OCI-LY7 (cell line): Measurements from ENCODE around the gene EMC6. TPM values are rescaled to one million over a fixed set of nuclear protein-coding genes. Genes with fewer than 3 reads are reported as not detected.

ENCODE experiments used
- BruUV-seq: library from RNA; stranded (reverse); fragments of 400-500 nt; replicated peaks from 2 replicates; lab custom pipeline; 2021; lab: Mats Ljungman, UMichigan
- CTCF ChIA-PET: fragments of 300-600 bp; sonication (Branson Sonifier 250); formaldehyde crosslinking; loops from one replicate; lab custom pipeline; 2022; ENCODE audit warnings: antibody characterized with exemption; ENCODE audit not compliant: unreplicated experiment; lab: Charles Lee
- POLR2A ChIA-PET: fragments of 300-600 bp; sonication (Branson Sonifier 250); formaldehyde crosslinking; loops from one replicate; lab custom pipeline; 2022; ENCODE audit warnings: antibody characterized with exemption; lab: Charles Lee
- DNase-seq: peaks from one replicate; pipeline ENCODE4 v3.0.0-alpha.2; 2015; ENCODE audit warnings: low spot score
- H2AFZ ChIP-seq: fragments of 200-600 bp; sonication (generic), shearing (Covaris generic); 2 replicates; pipeline ENCODE4 v1.6.1; 2014; ENCODE audit warnings: mild to moderate bottlenecking, antibody characterized with exemption, low read length, moderate library complexity
- H3K27ac ChIP-seq: fragments of 200-600 bp; sonication (generic); 2 replicates; pipeline ENCODE4 v1.5.1; 2014; ENCODE audit warnings: mixed run types, low read depth, mild to moderate bottlenecking, moderate library complexity, low read length, inconsistent platforms; ENCODE audit not compliant: poor library complexity, severe bottlenecking
- H3K36me3 ChIP-seq: fragments of 200-600 bp; sonication (generic); 2 replicates; pipeline ENCODE4 v1.6.1; 2014; ENCODE audit warnings: mild to moderate bottlenecking, antibody characterized with exemption, low read length, moderate library complexity, mixed read lengths; ENCODE audit not compliant: insufficient read depth
- H3K4me1 ChIP-seq: fragments of 200-600 bp; sonication (generic); 2 replicates; pipeline ENCODE4 v1.5.1; 2014; ENCODE audit warnings: mild to moderate bottlenecking, low read length; ENCODE audit not compliant: insufficient read depth, poor library complexity, severe bottlenecking
- H3K4me2 ChIP-seq: fragments of 200-600 bp; sonication (generic); 2 replicates; pipeline ENCODE4 v1.6.1; 2014; ENCODE audit warnings: mild to moderate bottlenecking, low read length
- H3K4me3 ChIP-seq: fragments of 200-600 bp; sonication (generic); 2 replicates; pipeline ENCODE4 v1.5.1; 2014; ENCODE audit warnings: mild to moderate bottlenecking, low read depth, low read length; ENCODE audit not compliant: poor library complexity, severe bottlenecking
- H3K79me2 ChIP-seq: fragments of 200-600 bp; sonication (generic); 2 replicates; pipeline ENCODE4 v1.6.1; 2016; ENCODE audit warnings: low read depth, mild to moderate bottlenecking, low read length, moderate library complexity, mixed read lengths; ENCODE audit not compliant: insufficient read depth
- H3K9me2 ChIP-seq: fragments of 200-600 bp; sonication (generic); 2 replicates; pipeline ENCODE4 v1.6.1; 2016; ENCODE audit warnings: mild to moderate bottlenecking, low read length, mixed read lengths; ENCODE audit not compliant: insufficient read depth
- H3K9me3 ChIP-seq: fragments of 200-600 bp; sonication (generic); 2 replicates; pipeline ENCODE4 v1.6.1; 2014; ENCODE audit warnings: mild to moderate bottlenecking, mixed run types, low read length, mixed read lengths
- H4K20me1 ChIP-seq: fragments of 200-600 bp; sonication (generic); 2 replicates; pipeline ENCODE4 v1.6.1; 2014; ENCODE audit warnings: mild to moderate bottlenecking, antibody characterized with exemption, low read length, moderate library complexity, mixed read lengths; ENCODE audit not compliant: insufficient read depth
- EZH2phosphoT487 ChIP-seq: fragments of 200-600 bp; sonication (generic); IDR thresholded peaks from 2 replicates; pipeline ENCODE4 v1.6.1; 2018; ENCODE audit warnings: low read depth, borderline replicate concordance, mild to moderate bottlenecking, mixed run types, antibody characterized with exemption, low read length, moderate library complexity, mixed read lengths
- intact Hi-C: fragments of 100-400 bp; cut with micrococcal nuclease; formaldehyde crosslinking; loops from one replicate; pipeline ENCODE4 v1.10.0; 2022; ENCODE audit not compliant: unreplicated experiment
- total RNA-seq, 2 experiments: library from RNA; depleted of rRNA in 1 of 2; stranded (reverse); fragments of >200 nt in 1 of 2; shearing (Covaris generic) in 1 of 2; gene quantifications; 2 replicates each; pipeline ENCODE4 v1.2.3, GENCODE V29; 2014 to 2022
- TF ChIP-seq, protein P1 (sequence below): fragments of 200-600 bp; sonication (generic); conservative IDR thresholded peaks from 2 replicates; pipeline ENCODE4 v1.5.1; 2014; ENCODE audit warnings: mild to moderate bottlenecking, antibody characterized with exemption, low read length, moderate library complexity, mixed read lengths

EMC6 gene
- total RNA-seq, 2 experiments from 2014 or later, result 36.0 to 54.6 TPM

DNA sequence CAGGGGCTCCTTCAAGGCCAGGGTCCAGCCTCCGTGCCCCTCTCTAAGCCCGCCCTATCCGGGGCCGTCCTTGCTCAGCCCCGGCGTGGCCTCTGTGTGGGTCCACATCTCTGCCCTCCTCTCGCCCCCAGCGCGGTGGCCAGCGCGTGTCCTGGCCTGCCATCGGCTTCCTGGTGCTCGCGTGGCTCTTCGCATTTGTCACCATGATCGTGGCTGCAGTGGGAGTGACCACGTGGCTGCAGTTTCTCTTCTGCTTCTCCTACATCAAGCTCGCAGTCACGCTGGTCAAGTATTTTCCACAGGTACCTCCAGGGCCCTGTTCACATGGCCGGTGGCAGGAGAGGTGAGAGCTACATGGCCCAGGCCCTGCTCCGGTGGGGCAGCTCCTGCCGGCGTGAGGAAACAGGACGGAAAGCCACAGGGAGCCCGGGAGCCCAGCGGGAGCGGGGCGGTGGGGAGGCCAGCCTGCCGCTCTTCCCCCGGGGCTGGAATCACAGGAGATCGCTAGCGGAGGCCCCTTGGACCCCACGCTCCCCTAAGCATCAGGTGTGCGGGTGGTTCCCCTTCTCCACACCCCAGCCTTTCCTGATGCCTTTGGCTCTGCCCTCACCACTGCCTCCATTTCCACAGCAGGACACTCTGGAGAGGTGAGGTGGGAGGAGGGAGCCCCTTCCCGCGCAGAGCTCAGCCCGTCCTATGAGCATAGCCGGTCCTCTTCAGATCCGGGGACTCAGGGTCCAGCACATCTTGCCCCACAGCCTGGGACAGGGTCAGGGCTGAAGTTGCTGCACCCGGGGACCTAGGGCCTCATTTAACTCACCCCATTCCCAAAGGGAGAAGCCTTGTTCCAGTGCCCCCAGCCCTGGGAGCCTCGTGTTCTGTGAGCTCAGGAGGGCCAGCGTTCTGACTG lies 10.5 kb upstream of the EMC6 start:
- no peaks in the 10 kb centered on the region for H3K9me3 ChIP-seq
- intact Hi-C loops, result no loop called here
- CTCF ChIA-PET, result interaction anchor here (0.6 kb wide), 1 partner anchor 901 kb away, joined by 3 read pairs; no protein-coding TSS in a partner anchor

DNA sequence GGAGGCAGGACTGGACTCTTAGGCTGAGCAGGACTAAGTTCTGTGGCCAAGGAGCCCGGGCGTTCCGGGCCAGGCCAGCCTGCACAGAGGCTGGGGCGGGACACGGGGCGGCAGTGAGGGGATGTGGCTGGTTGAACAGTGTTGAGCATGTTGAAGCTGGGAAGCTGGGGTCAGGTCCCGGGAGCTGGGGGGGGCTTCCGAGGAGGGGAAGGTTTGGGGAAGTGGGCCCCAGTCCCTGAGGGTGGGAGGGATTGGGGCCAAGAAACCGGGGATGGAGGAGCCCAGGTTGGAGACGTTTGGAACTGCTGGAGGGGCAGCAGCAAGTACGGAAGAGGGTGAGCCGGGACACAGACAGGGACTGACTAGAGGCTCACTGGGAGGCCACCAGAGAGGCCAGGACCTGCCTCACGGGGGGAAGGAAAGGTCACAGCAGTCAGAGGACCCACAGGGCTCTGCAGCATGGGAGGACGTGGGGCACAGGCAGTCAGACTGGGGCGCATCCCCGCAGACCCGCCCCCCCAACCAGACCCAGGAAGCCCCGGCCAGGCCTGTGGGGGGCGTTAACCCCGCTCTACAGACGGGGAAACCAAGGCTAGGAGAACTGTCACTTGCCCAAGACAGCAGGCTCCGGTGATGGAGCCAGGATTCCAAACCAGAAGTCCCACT lies 9.7 kb upstream of the EMC6 start:
- Histone ChIP-seq H3K9me2 (no peaks in the 10 kb centered on the region), H2AFZ (no peak overlapping the region), H3K36me3 (no peaks in the 10 kb centered on the region), H4K20me1 (no peaks in the 10 kb centered on the region), H3K27ac (no peak overlapping the region), H3K9me3 (no peaks in the 10 kb centered on the region), H3K79me2 (no peaks in the 10 kb centered on the region), H3K4me3 (no peak overlapping the region), H3K4me2 (no peak overlapping the region), H3K4me1 (no peaks in the 10 kb centered on the region)
- no peak for DNase-seq
- no peak for TF ChIP-seq EZH2phosphoT487
- TF ChIP-seq, protein P1, sequence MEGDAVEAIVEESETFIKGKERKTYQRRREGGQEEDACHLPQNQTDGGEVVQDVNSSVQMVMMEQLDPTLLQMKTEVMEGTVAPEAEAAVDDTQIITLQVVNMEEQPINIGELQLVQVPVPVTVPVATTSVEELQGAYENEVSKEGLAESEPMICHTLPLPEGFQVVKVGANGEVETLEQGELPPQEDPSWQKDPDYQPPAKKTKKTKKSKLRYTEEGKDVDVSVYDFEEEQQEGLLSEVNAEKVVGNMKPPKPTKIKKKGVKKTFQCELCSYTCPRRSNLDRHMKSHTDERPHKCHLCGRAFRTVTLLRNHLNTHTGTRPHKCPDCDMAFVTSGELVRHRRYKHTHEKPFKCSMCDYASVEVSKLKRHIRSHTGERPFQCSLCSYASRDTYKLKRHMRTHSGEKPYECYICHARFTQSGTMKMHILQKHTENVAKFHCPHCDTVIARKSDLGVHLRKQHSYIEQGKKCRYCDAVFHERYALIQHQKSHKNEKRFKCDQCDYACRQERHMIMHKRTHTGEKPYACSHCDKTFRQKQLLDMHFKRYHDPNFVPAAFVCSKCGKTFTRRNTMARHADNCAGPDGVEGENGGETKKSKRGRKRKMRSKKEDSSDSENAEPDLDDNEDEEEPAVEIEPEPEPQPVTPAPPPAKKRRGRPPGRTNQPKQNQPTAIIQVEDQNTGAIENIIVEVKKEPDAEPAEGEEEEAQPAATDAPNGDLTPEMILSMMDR, result no peak
- no TSS peak for BruUV-seq
- POLR2A ChIA-PET, result no interaction called here
- CTCF ChIA-PET, result interaction anchor here (0.6 kb wide), 1 partner anchor 902 kb away, joined by 3 read pairs; no protein-coding TSS in a partner anchor
- intact Hi-C loops, result no loop called here

More for the DNA sequence above, 10.5 kb upstream of the EMC6 start:
- H3K4me1 ChIP-seq, result no peaks in the 10 kb centered on the region
- H3K4me2 ChIP-seq, result no peak overlapping the region
- no peaks in the 10 kb centered on the region for H3K79me2 ChIP-seq
- no peak overlapping the region for H3K27ac ChIP-seq
- BruUV-seq, result no TSS peak
- no peak overlapping the region for H3K4me3 ChIP-seq
- H2AFZ ChIP-seq, result no peak overlapping the region
- TF ChIP-seq EZH2phosphoT487, result no peak
- TF ChIP-seq, protein P1, result no peak
- H3K36me3 ChIP-seq, result no peaks in the 10 kb centered on the region
- no peaks in the 10 kb centered on the region for H3K9me2 ChIP-seq
- POLR2A ChIA-PET, result no interaction called here
- no peak for DNase-seq
- H4K20me1 ChIP-seq, result no peaks in the 10 kb centered on the region
